BLaER1 (cell line): Measurements from ENCODE around the gene TMEM269.

Experiments
- H3K27ac ChIP-seq: shearing (Covaris generic); formaldehyde crosslinking; 2 replicates; pipeline ENCODE4 v1.8.1; 2022
- H3K27me3 ChIP-seq: shearing (Covaris generic); formaldehyde crosslinking; 2 replicates; pipeline ENCODE4 v1.8.1; 2022
- H3K36me3 ChIP-seq: shearing (Covaris generic); formaldehyde crosslinking; 2 replicates; pipeline ENCODE4 v1.8.1; 2022
- H3K4me1 ChIP-seq: shearing (Covaris generic); formaldehyde crosslinking; 2 replicates; pipeline ENCODE4 v1.8.1; 2022
- H3K4me2 ChIP-seq: shearing (Covaris generic); formaldehyde crosslinking; 2 replicates; pipeline ENCODE4 v1.8.1; 2022
- H3K4me3 ChIP-seq: shearing (Covaris generic); formaldehyde crosslinking; 2 replicates; pipeline ENCODE4 v1.8.1; 2022
- H3K9ac ChIP-seq: shearing (Covaris generic); formaldehyde crosslinking; 2 replicates; pipeline ENCODE4 v1.8.1; 2022
- H3K9me3 ChIP-seq: shearing (Covaris generic); formaldehyde crosslinking; 2 replicates; pipeline ENCODE4 v1.8.1; 2022
- H4K20me1 ChIP-seq: shearing (Covaris generic); formaldehyde crosslinking; 2 replicates; pipeline ENCODE4 v1.8.1; 2022
- Cebpa-rat ChIP-seq: shearing (Covaris generic); IDR thresholded peaks from 2 replicates; pipeline ENCODE4 v1.8.1; 2022

Gene TMEM269

GRCh38 chr1:42739753-42740700 is 44.8 kb upstream of the TMEM269 start, which contains the start of gene CLDN19:
TSS of gene CLDN19 (minus strand) at chr1:42740236. CDS start at chr1:42740063, 173 bp downstream.
- Histone ChIP-seq H3K4me2 (peak within 1 kb of the TSS; percentile 40), H3K9ac (no peak within 1 kb of the TSS), H3K9me3 (no peaks in the 10 kb centered on the region), H3K4me3 (no peak within 1 kb of the TSS), H3K27ac (peak within 1 kb of the TSS; percentile 74; the same call in 1 of the 2 replicates), H4K20me1 (no peaks in the 10 kb centered on the region), H3K4me1 (peaks cover 44% of the 10 kb centered on the region), H3K27me3 (no peaks in the 10 kb centered on the region), H3K36me3 (peaks cover 3% of the 10 kb centered on the region; the same call in 1 of the 2 replicates)
- TF ChIP-seq Cebpa-rat: no peak

GRCh38 chr1:42740851-42741580 is 43.8 kb upstream of the TMEM269 start:
- H3K36me3 ChIP-seq: peaks cover 13% of the 10 kb centered on the region
- no peaks in the 10 kb centered on the region for H3K27me3 ChIP-seq
- H3K4me3 ChIP-seq: no peak overlapping the region
- 0 out of 2 replicates have a peak overlapping the region, but pooled peaks have one; percentile 13 for H3K27ac ChIP-seq
- no peak overlapping the region for H3K4me2 ChIP-seq
- no peak overlapping the region for H3K9ac ChIP-seq
- no peaks in the 10 kb centered on the region for H3K9me3 ChIP-seq
- no peaks in the 10 kb centered on the region for H4K20me1 ChIP-seq
- H3K4me1 ChIP-seq: peaks cover 34% of the 10 kb centered on the region
- no peak for TF ChIP-seq Cebpa-rat

GRCh38 chr1:42741706-42742105 is 43.1 kb upstream of the TMEM269 start:
- Histone ChIP-seq H4K20me1 (no peaks in the 10 kb centered on the region), H3K36me3 (peaks cover 20% of the 10 kb centered on the region), H3K27me3 (no peaks in the 10 kb centered on the region), H3K4me1 (peaks cover 27% of the 10 kb centered on the region), H3K27ac (no peak overlapping the region), H3K9ac (no peak overlapping the region), H3K4me3 (no peak overlapping the region), H3K9me3 (no peaks in the 10 kb centered on the region), H3K4me2 (no peak overlapping the region)
- no peak for TF ChIP-seq Cebpa-rat

- TF ChIP-seq Cebpa-rat: no peak
- H3K4me2 ChIP-seq: no peak overlapping the region
- no peaks in the 10 kb centered on the region for H3K27me3 ChIP-seq
- H3K9ac ChIP-seq: no peak overlapping the region
- H3K4me3 ChIP-seq: no peak overlapping the region
- peaks cover 24% of the 10 kb centered on the region for H3K36me3 ChIP-seq
- no peaks in the 10 kb centered on the region for H3K9me3 ChIP-seq
- H3K4me1 ChIP-seq: peaks cover 23% of the 10 kb centered on the region
- no peak overlapping the region for H3K27ac ChIP-seq
- H4K20me1 ChIP-seq: no peaks in the 10 kb centered on the region
Observed at GRCh38 chr1:42742141-42742540, 42.6 kb upstream of the TMEM269 start.

GRCh38 chr1:42742617-42743316 is 42.0 kb upstream of the TMEM269 start:
- Histone ChIP-seq H3K36me3 (peaks cover 31% of the 10 kb centered on the region), H3K27ac (no peak overlapping the region), H3K9me3 (no peaks in the 10 kb centered on the region), H3K4me3 (no peak overlapping the region), H3K27me3 (no peaks in the 10 kb centered on the region), H3K4me1 (peaks cover 16% of the 10 kb centered on the region), H3K4me2 (no peak overlapping the region), H3K9ac (no peak overlapping the region), H4K20me1 (no peaks in the 10 kb centered on the region)
- no peak for TF ChIP-seq Cebpa-rat

- H3K9me3 ChIP-seq: no peaks in the 10 kb centered on the region
- no peak overlapping the region for H3K4me2 ChIP-seq
- H3K4me3 ChIP-seq: no peak overlapping the region
- H3K4me1 ChIP-seq: peaks cover 9% of the 10 kb centered on the region
- no peaks in the 10 kb centered on the region for H3K27me3 ChIP-seq
- no peak overlapping the region for H3K27ac ChIP-seq
- no peak overlapping the region for H3K9ac ChIP-seq
- H4K20me1 ChIP-seq: no peaks in the 10 kb centered on the region
- H3K36me3 ChIP-seq: peaks cover 38% of the 10 kb centered on the region
- TF ChIP-seq Cebpa-rat: no peak
Observed at GRCh38 chr1:42743317-42744147, 41.3 kb upstream of the TMEM269 start.

- H3K27ac ChIP-seq: no peak overlapping the region
Observed at GRCh38 chr1:42744148-42744413, 40.7 kb upstream of the TMEM269 start.

GRCh38 chr1:42745851-42746250 is 38.9 kb upstream of the TMEM269 start:
- no peak for TF ChIP-seq Cebpa-rat
- Histone ChIP-seq H3K9ac (no peak overlapping the region), H3K4me2 (no peak overlapping the region), H3K27ac (no peak overlapping the region), H3K4me3 (no peak overlapping the region), H3K4me1 (no peaks in the 10 kb centered on the region), H3K36me3 (peaks cover 57% of the 10 kb centered on the region), H3K9me3 (no peaks in the 10 kb centered on the region), H3K27me3 (no peaks in the 10 kb centered on the region), H4K20me1 (no peaks in the 10 kb centered on the region)

More at GRCh38 chr1:42744148-42744413, 40.7 kb upstream of the TMEM269 start:
- TF ChIP-seq Cebpa-rat: no peak
- Histone ChIP-seq H3K27me3 (no peaks in the 10 kb centered on the region), H3K4me1 (peaks cover 3% of the 10 kb centered on the region), H3K36me3 (peaks cover 44% of the 10 kb centered on the region), H3K4me2 (no peak overlapping the region), H3K4me3 (no peak overlapping the region), H3K9ac (no peak overlapping the region), H4K20me1 (no peaks in the 10 kb centered on the region), H3K9me3 (no peaks in the 10 kb centered on the region)
